ENCODE results near the gene DPP9.

DPP9 gene

GRCh38 chr19:4723595-4724514 is at the start of gene DPP9:
TSS of gene DPP9 (minus strand) at chr19:4723842. CDS start at chr19:4719906, 3,936 bp downstream.
- no peak for TF ChIP-seq CTCF (IDR thresholded peaks at IDR 0.05)

GRCh38 chr19:4773047-4773640 is 49.5 kb upstream of the DPP9 start:
- no peak for TF ChIP-seq CTCF (IDR thresholded peaks at IDR 0.05)

- TF ChIP-seq CTCF (IDR thresholded peaks at IDR 0.05) = no peak
These were observed 48.9 kb upstream of the DPP9 start for GRCh38 chr19:4772566-4772965.

GRCh38 chr19:4768934-4769777 is 45.5 kb upstream of the DPP9 start:
- no peak for TF ChIP-seq CTCF (IDR thresholded peaks at IDR 0.05)

- no peak for TF ChIP-seq CTCF (IDR thresholded peaks at IDR 0.05)
These were observed 40.7 kb upstream of the DPP9 start for GRCh38 chr19:4764393-4764660.

GRCh38 chr19:4763021-4763420 is 39.4 kb upstream of the DPP9 start:
- TF ChIP-seq CTCF (IDR thresholded peaks at IDR 0.05) = no peak

- no peak for TF ChIP-seq CTCF (IDR thresholded peaks at IDR 0.05)
These were observed 36.6 kb upstream of the DPP9 start for GRCh38 chr19:4760285-4760650.

All from LNCAP (cell line).